HUES6 (cell line): ENCODE data around the gene PDE6D.

Experiments
- H3K27ac ChIP-seq: 2 replicates; pipeline ENCODE4 v1.7.0; 2013; ENCODE audit warnings: low read depth, mild to moderate bottlenecking, low read length, inconsistent platforms
- H3K27me3 ChIP-seq: 2 replicates; pipeline ENCODE4 v1.6.1; 2013; ENCODE audit warnings: low read length; ENCODE audit not compliant: control insufficient read depth, insufficient read depth
- H3K36me3 ChIP-seq: 2 replicates; pipeline ENCODE4 v1.6.1; 2013; ENCODE audit warnings: low read length; ENCODE audit not compliant: control insufficient read depth, insufficient read depth
- H3K4me1 ChIP-seq: 2 replicates; pipeline ENCODE4 v1.6.1; 2013; ENCODE audit warnings: low read length; ENCODE audit not compliant: control insufficient read depth, insufficient read depth
- H3K4me3 ChIP-seq: 2 replicates; pipeline ENCODE4 v1.5.1; 2013; ENCODE audit warnings: low read depth, low read length
- H3K9ac ChIP-seq: one replicate; pipeline ENCODE4 v1.6.1; 2013; ENCODE audit warnings: mild to moderate bottlenecking, low read length
- H3K9me3 ChIP-seq: 2 replicates; pipeline ENCODE4 v1.6.1; 2013; ENCODE audit warnings: low read depth, low read length; ENCODE audit not compliant: control insufficient read depth, insufficient read depth

Gene PDE6D

GRCh38 chr2:231743376-231744116, 37.5 kb downstream of the PDE6D start:
- no peak overlapping the region for H3K9ac ChIP-seq
- peaks cover 10% of the 10 kb centered on the region; the same call in 1 of the 2 replicates for H3K4me1 ChIP-seq
- no peaks in the 10 kb centered on the region for H3K27me3 ChIP-seq
- no peak overlapping the region for H3K4me3 ChIP-seq
- no peaks in the 10 kb centered on the region for H3K36me3 ChIP-seq
- H3K9me3 ChIP-seq: no peaks in the 10 kb centered on the region
- H3K27ac ChIP-seq: no peak overlapping the region

GRCh38 chr2:231737761-231738160, 43.3 kb downstream of the PDE6D start:
- Histone ChIP-seq H3K27ac (no peak overlapping the region), H3K4me1 (no peaks in the 10 kb centered on the region), H3K9me3 (no peaks in the 10 kb centered on the region), H3K4me3 (no peak overlapping the region), H3K36me3 (peaks cover 7% of the 10 kb centered on the region; the same call in 1 of the 2 replicates), H3K27me3 (no peaks in the 10 kb centered on the region), H3K9ac (no peak overlapping the region)

- Histone ChIP-seq H3K27me3 (no peaks in the 10 kb centered on the region), H3K36me3 (peaks cover 11% of the 10 kb centered on the region), H3K4me1 (no peaks in the 10 kb centered on the region), H3K27ac (no peak overlapping the region), H3K9ac (no peak overlapping the region), H3K9me3 (no peaks in the 10 kb centered on the region), H3K4me3 (no peak overlapping the region)
Measured at GRCh38 chr2:231732604-231733003, 48.5 kb downstream of the PDE6D start.

- Histone ChIP-seq H3K4me1 (no peaks in the 10 kb centered on the region), H3K9ac (no peak overlapping the region), H3K27me3 (no peaks in the 10 kb centered on the region), H3K9me3 (no peaks in the 10 kb centered on the region), H3K4me3 (no peak overlapping the region), H3K36me3 (peaks cover 4% of the 10 kb centered on the region; the same call in 1 of the 2 replicates), H3K27ac (no peak overlapping the region)
Measured at GRCh38 chr2:231727621-231728020, 53.5 kb downstream of the PDE6D start.

GRCh38 chr2:231726276-231726675, 54.8 kb downstream of the PDE6D start:
- H3K27ac ChIP-seq: no peak overlapping the region
- no peaks in the 10 kb centered on the region for H3K36me3 ChIP-seq
- no peak overlapping the region for H3K4me3 ChIP-seq
- no peaks in the 10 kb centered on the region for H3K4me1 ChIP-seq
- no peaks in the 10 kb centered on the region for H3K27me3 ChIP-seq
- no peak overlapping the region for H3K9ac ChIP-seq
- H3K9me3 ChIP-seq: no peaks in the 10 kb centered on the region

GRCh38 chr2:231725476-231725875, 55.6 kb downstream of the PDE6D start:
- no peaks in the 10 kb centered on the region for H3K36me3 ChIP-seq
- H3K27ac ChIP-seq: no peak overlapping the region
- H3K4me1 ChIP-seq: no peaks in the 10 kb centered on the region
- no peaks in the 10 kb centered on the region for H3K27me3 ChIP-seq
- no peaks in the 10 kb centered on the region for H3K9me3 ChIP-seq
- H3K9ac ChIP-seq: no peak overlapping the region
- H3K4me3 ChIP-seq: no peak overlapping the region

- H3K9ac ChIP-seq: no peak overlapping the region
Measured at GRCh38 chr2:231722721-231723307, 58.3 kb downstream of the PDE6D start.

GRCh38 chr2:231720987-231721966, 59.8 kb downstream of the PDE6D start:
- Histone ChIP-seq H3K9ac (no peak overlapping the region), H3K9me3 (no peaks in the 10 kb centered on the region), H3K27ac (no peak overlapping the region), H3K27me3 (no peaks in the 10 kb centered on the region), H3K4me3 (no peak overlapping the region), H3K36me3 (no peaks in the 10 kb centered on the region), H3K4me1 (peaks cover 13% of the 10 kb centered on the region; the same call in 1 of the 2 replicates)

More at GRCh38 chr2:231722721-231723307, 58.3 kb downstream of the PDE6D start:
- Histone ChIP-seq H3K27ac (no peak overlapping the region), H3K4me1 (peaks cover 3% of the 10 kb centered on the region; the same call in 1 of the 2 replicates), H3K9me3 (no peaks in the 10 kb centered on the region), H3K4me3 (no peak overlapping the region), H3K27me3 (no peaks in the 10 kb centered on the region), H3K36me3 (no peaks in the 10 kb centered on the region)

- Histone ChIP-seq H3K4me3 (no peak overlapping the region), H3K27me3 (no peaks in the 10 kb centered on the region), H3K9me3 (no peaks in the 10 kb centered on the region), H3K36me3 (peaks cover 3% of the 10 kb centered on the region; the same call in 1 of the 2 replicates), H3K9ac (no peak overlapping the region), H3K27ac (no peak overlapping the region), H3K4me1 (peaks cover 16% of the 10 kb centered on the region; the same call in 1 of the 2 replicates)
Measured at GRCh38 chr2:231720292-231720986, 60.6 kb downstream of the PDE6D start.

- Histone ChIP-seq H3K27ac (no peak overlapping the region), H3K9me3 (no peaks in the 10 kb centered on the region), H3K9ac (no peak overlapping the region), H3K27me3 (no peaks in the 10 kb centered on the region), H3K4me1 (peaks cover 26% of the 10 kb centered on the region; the same call in 1 of the 2 replicates), H3K4me3 (no peak overlapping the region), H3K36me3 (peaks cover 7% of the 10 kb centered on the region; the same call in 1 of the 2 replicates)
Measured at GRCh38 chr2:231718799-231719198, 62.3 kb downstream of the PDE6D start.
